Chondrocyte (in vitro differentiated cells): Measurements from ENCODE around the gene CDKN2C. TPM values are rescaled to one million over a fixed set of nuclear protein-coding genes. Genes with fewer than 3 reads are reported as not detected.

Source experiments
- DNase-seq: peaks from one replicate; pipeline ENCODE4 v3.0.0; 2021; ENCODE audit warnings: mixed read lengths, low spot score
- H3K27ac Mint-ChIP-seq: one replicate; pipeline ENCODE4 v1.8.0; 2021; ENCODE audit warnings: mild to moderate bottlenecking, moderate library complexity, mixed read lengths; ENCODE audit not compliant: unreplicated experiment
- H3K27me3 Mint-ChIP-seq: 2 replicates; pipeline ENCODE4 v1.8.0; 2021; ENCODE audit warnings: low read depth, mixed read lengths
- H3K36me3 Mint-ChIP-seq: 2 replicates; pipeline ENCODE4 v1.8.0; 2021; ENCODE audit warnings: low read depth, mixed read lengths
- H3K4me1 Mint-ChIP-seq: 2 replicates; pipeline ENCODE4 v1.8.0; 2021; ENCODE audit warnings: low read depth, mild to moderate bottlenecking, mixed read lengths
- H3K4me3 Mint-ChIP-seq: one replicate; pipeline ENCODE4 v1.8.0; 2021; ENCODE audit warnings: mild to moderate bottlenecking, moderate library complexity, mixed read lengths; ENCODE audit not compliant: unreplicated experiment
- H3K9me3 Mint-ChIP-seq: 2 replicates; pipeline ENCODE4 v1.8.0; 2021; ENCODE audit warnings: low read depth, mixed read lengths
- CTCF ChIP-seq: fragments of 200-600 bp; sonication (generic); IDR thresholded peaks from 2 replicates; pipeline ENCODE4 v1.5.0; 2021; ENCODE audit warnings: antibody characterized with exemption, mild to moderate bottlenecking, moderate library complexity
- total RNA-seq: library from RNA; stranded (reverse); gene quantifications from 3 replicates; pipeline ENCODE4 v1.2.1, GENCODE V29; 2021

CDKN2C gene
- total RNA-seq, 1 donor from 2014 or later, result 5.2 TPM

GRCh38 chr1:50968158-50968820 lies 1.8 kb upstream of the CDKN2C start:
- no peaks in the 10 kb centered on the region for H3K9me3 Mint-ChIP-seq
- peak; percentile 74 for TF ChIP-seq CTCF
- no peaks in the 10 kb centered on the region for H3K36me3 Mint-ChIP-seq
- H3K4me1 Mint-ChIP-seq, result peaks cover 19% of the 10 kb centered on the region
- peak; percentile 97 for DNase-seq
- peak overlapping the region; percentile 90 for H3K4me3 Mint-ChIP-seq
- peak overlapping the region; percentile 96 for H3K27ac Mint-ChIP-seq
- H3K27me3 Mint-ChIP-seq, result peaks cover 4% of the 10 kb centered on the region

GRCh38 chr1:50968821-50969610 lies 1.0 kb upstream of the CDKN2C start:
- Mint-ChIP-seq H3K9me3 (no peaks in the 10 kb centered on the region), H3K36me3 (peaks cover 1% of the 10 kb centered on the region), H3K27me3 (peaks cover 6% of the 10 kb centered on the region), H3K27ac (peak overlapping the region; percentile 96), H3K4me1 (peaks cover 19% of the 10 kb centered on the region), H3K4me3 (peak overlapping the region; percentile 90)
- DNase-seq, result no peak
- no peak for TF ChIP-seq CTCF

GRCh38 chr1:50970509-50970887 lies 453 bp downstream of the CDKN2C start:
- Mint-ChIP-seq H3K4me3 (peak overlapping the region; percentile 90), H3K27me3 (peaks cover 2% of the 10 kb centered on the region)

GRCh38 chr1:50970931-50971582 lies 1.0 kb downstream of the CDKN2C start:
- Mint-ChIP-seq H3K27me3 (peaks cover 3% of the 10 kb centered on the region), H3K4me3 (peak overlapping the region; percentile 90), H3K9me3 (no peaks in the 10 kb centered on the region), H3K27ac (peak overlapping the region; percentile 87), H3K4me1 (peaks cover 19% of the 10 kb centered on the region), H3K36me3 (peaks cover 1% of the 10 kb centered on the region)
- no peak for DNase-seq
- TF ChIP-seq CTCF, result no peak

More at GRCh38 chr1:50970509-50970887, 453 bp downstream of the CDKN2C start:
- Mint-ChIP-seq H3K4me1 (peaks cover 19% of the 10 kb centered on the region), H3K36me3 (peaks cover 1% of the 10 kb centered on the region), H3K9me3 (no peaks in the 10 kb centered on the region), H3K27ac (peak overlapping the region; percentile 87)
- no peak for DNase-seq
- no peak for TF ChIP-seq CTCF

GRCh38 chr1:50971748-50972305 lies 1.8 kb downstream of the CDKN2C start:
- peaks cover 11% of the 10 kb centered on the region for H3K27me3 Mint-ChIP-seq
- DNase-seq, result no peak
- H3K9me3 Mint-ChIP-seq, result no peaks in the 10 kb centered on the region
- H3K4me3 Mint-ChIP-seq, result no peak overlapping the region
- peaks cover 24% of the 10 kb centered on the region for H3K4me1 Mint-ChIP-seq
- peaks cover 1% of the 10 kb centered on the region for H3K36me3 Mint-ChIP-seq
- H3K27ac Mint-ChIP-seq, result no peak overlapping the region
- TF ChIP-seq CTCF, result no peak
